ENCODE results near the gene MX1.
"Not testable (repeated sequence)": the region's sequence is repeated elsewhere in the genome, so short reads cannot be mapped to it uniquely, and the experiment has no call there.

MX1 gene

GRCh38 chr21:41422546-41423304, 3.3 kb upstream of the MX1 start:
- no peak for ATAC-seq
- TF ChIP-seq CSDC2 (CRISPR knock-in tag; IDR thresholded peaks at IDR 0.05) = no peak
- no peak for TF ChIP-seq ZFP3 (CRISPR knock-in tag; IDR thresholded peaks at IDR 0.05)
- no peak for TF ChIP-seq ARNTL (CRISPR knock-in tag; IDR thresholded peaks at IDR 0.05; ENCODE audit: borderline replicate concordance, low read depth)
- no peak for TF ChIP-seq TOX (CRISPR knock-in tag; IDR thresholded peaks at IDR 0.05; ENCODE audit: borderline replicate concordance)
- no peak for TF ChIP-seq RARB (CRISPR knock-in tag; IDR thresholded peaks at IDR 0.05)
- TF ChIP-seq ZNF70 (CRISPR knock-in tag; IDR thresholded peaks at IDR 0.05) = no peak
- no peak for TF ChIP-seq ESRRG (CRISPR knock-in tag; IDR thresholded peaks at IDR 0.05)
- TF ChIP-seq CSRNP3 (CRISPR knock-in tag; IDR thresholded peaks at IDR 0.05) = no peak
- TF ChIP-seq ZNF8 (CRISPR knock-in tag; IDR thresholded peaks at IDR 0.05) = no peak
- no peak for TF ChIP-seq ISL1 (CRISPR knock-in tag; IDR thresholded peaks at IDR 0.05)
- TF ChIP-seq OSR1 (CRISPR knock-in tag; IDR thresholded peaks at IDR 0.05) = no peak
- no peak for TF ChIP-seq ZNF565 (CRISPR knock-in tag; conservative IDR thresholded peaks at IDR 0.05; ENCODE audit: low read depth)
- TF ChIP-seq ZFP30 (CRISPR knock-in tag; IDR thresholded peaks at IDR 0.05) = no peak
- TF ChIP-seq POU6F1 (CRISPR knock-in tag; IDR thresholded peaks at IDR 0.05; ENCODE audit: borderline replicate concordance, low read depth) = no peak
- no peak for TF ChIP-seq TSHZ2 (CRISPR knock-in tag; IDR thresholded peaks at IDR 0.05)

GRCh38 chr21:41423305-41423636, 2.8 kb upstream of the MX1 start:
- not testable (repeated sequence) for ATAC-seq

GRCh38 chr21:41425588-41425953, 468 bp upstream of the MX1 start:
- no peak for ATAC-seq
- no peak for TF ChIP-seq PATZ1 (CRISPR knock-in tag; IDR thresholded peaks at IDR 0.05; ENCODE audit: borderline replicate concordance)
- TF ChIP-seq RARB (CRISPR knock-in tag; IDR thresholded peaks at IDR 0.05) = no peak
- TF ChIP-seq ESRRG (CRISPR knock-in tag; IDR thresholded peaks at IDR 0.05) = no peak
- TF ChIP-seq POU6F1 (CRISPR knock-in tag; IDR thresholded peaks at IDR 0.05; ENCODE audit: borderline replicate concordance, low read depth) = no peak
- no peak for TF ChIP-seq ISL1 (CRISPR knock-in tag; IDR thresholded peaks at IDR 0.05)

GRCh38 chr21:41426676-41427404, 801 bp downstream of the MX1 start:
- ATAC-seq = peak; percentile 22; the same call in 2 of the 3 replicates
- TF ChIP-seq CSDC2 (CRISPR knock-in tag; IDR thresholded peaks at IDR 0.05) (no peak), ESRRG (CRISPR knock-in tag; IDR thresholded peaks at IDR 0.05) (no peak), SNAI2 (CRISPR knock-in tag; IDR thresholded peaks at IDR 0.05) (no peak), OSR1 (CRISPR knock-in tag; IDR thresholded peaks at IDR 0.05) (no peak), ZNF70 (CRISPR knock-in tag; IDR thresholded peaks at IDR 0.05) (no peak), ZNF565 (CRISPR knock-in tag; conservative IDR thresholded peaks at IDR 0.05; ENCODE audit: low read depth) (no peak), ZC3H10 (CRISPR knock-in tag; IDR thresholded peaks at IDR 0.05) (no peak), PATZ1 (CRISPR knock-in tag; IDR thresholded peaks at IDR 0.05; ENCODE audit: borderline replicate concordance) (no peak), GLIS3 (CRISPR knock-in tag; IDR thresholded peaks at IDR 0.05) (no peak), ZFP3 (CRISPR knock-in tag; IDR thresholded peaks at IDR 0.05) (no peak), RARB (CRISPR knock-in tag; IDR thresholded peaks at IDR 0.05) (no peak), ZNF8 (CRISPR knock-in tag; IDR thresholded peaks at IDR 0.05) (no peak), ARNTL (CRISPR knock-in tag; IDR thresholded peaks at IDR 0.05; ENCODE audit: borderline replicate concordance, low read depth) (no peak), POU6F1 (CRISPR knock-in tag; IDR thresholded peaks at IDR 0.05; ENCODE audit: borderline replicate concordance, low read depth) (no peak), TCF4 (CRISPR knock-in tag; IDR thresholded peaks at IDR 0.05; ENCODE audit: borderline replicate concordance) (no peak), ISL1 (CRISPR knock-in tag; IDR thresholded peaks at IDR 0.05) (no peak)

Data from SK-N-SH treated with all-trans-retinoic acid at 6 μM for 48 hours (cell line).